Fibroblast of villous mesenchyme (primary cell): ENCODE measurements around the gene ASCC3. TPM values are rescaled to one million over a fixed set of nuclear protein-coding genes. Genes with fewer than 3 reads are reported as not detected.

ENCODE experiments used
- DNase-seq: peaks from one replicate; pipeline ENCODE4 v3.0.0-alpha.2; 2010; ENCODE audit warnings: low read depth
- H3K4me3 ChIP-seq: 2 replicates; pipeline ENCODE4 v1.5.1; 2011; ENCODE audit warnings: low read depth, mild to moderate bottlenecking, low read length
- CTCF ChIP-seq: IDR thresholded peaks from 2 replicates; pipeline ENCODE4 v1.5.1; 2012; ENCODE audit warnings: low read depth, mild to moderate bottlenecking, low read length; ENCODE audit not compliant: insufficient read depth
- total RNA-seq: library from RNA; depleted of rRNA; stranded (reverse); fragments of >200 nt; gene quantifications from 2 replicates; pipeline ENCODE4 v1.2.3, GENCODE V29; 2012

ASCC3 gene
- total RNA-seq, 1 donor: 165 TPM

GRCh38 chr6:100671740-100672139 is 209.4 kb downstream of the ASCC3 start:
- DNase-seq: no peak
- H3K4me3 ChIP-seq: no peak overlapping the region
- no peak for TF ChIP-seq CTCF

GRCh38 chr6:100670056-100670455 is 211.1 kb downstream of the ASCC3 start:
- TF ChIP-seq CTCF: no peak
- no peak overlapping the region for H3K4me3 ChIP-seq
- DNase-seq: no peak

GRCh38 chr6:100665041-100665380 is 216.1 kb downstream of the ASCC3 start:
- no peak for TF ChIP-seq CTCF
- no peak for DNase-seq
- H3K4me3 ChIP-seq: no peak overlapping the region

GRCh38 chr6:100664274-100665040 is 216.7 kb downstream of the ASCC3 start:
- peak; percentile 59 for DNase-seq
- TF ChIP-seq CTCF: peak; percentile 59
- H3K4me3 ChIP-seq: no peak overlapping the region

GRCh38 chr6:100663219-100663863 is 217.8 kb downstream of the ASCC3 start:
- no peak overlapping the region for H3K4me3 ChIP-seq
- DNase-seq: peak; percentile 88
- no peak for TF ChIP-seq CTCF

- no peak overlapping the region for H3K4me3 ChIP-seq
- no peak for DNase-seq
- no peak for TF ChIP-seq CTCF
Measured at GRCh38 chr6:100662264-100662663, 218.9 kb downstream of the ASCC3 start.
